Stomach (tissue), 9 donors: Measurements from ENCODE around the gene STARD8. TPM values are rescaled to one million over a fixed set of nuclear protein-coding genes. Genes with fewer than 3 reads are reported as not detected.
A peak's percentile ranks its signal among the peaks of the same experiment; 100 is the strongest.

ENCODE experiments used
- DNase-seq, 2 donors: peaks; one replicate each; pipeline versions ENCODE4 v3.0.0 to v3.0.0-alpha.2; 2013 to 2019
- H3K27ac ChIP-seq, 5 donors: fragments of 200-600 bp in 4 of 5; sonication (generic) in 4 of 5; one replicate each; pipeline ENCODE4 v1.5.1; 2013 to 2019; ENCODE audit warnings: mild to moderate bottlenecking in 1 of 5, moderate library complexity in 1 of 5
- H3K27me3 ChIP-seq, 3 donors: fragments of 200-600 bp; sonication (generic); one replicate each; pipeline ENCODE4 v1.5.1; 2017 to 2019; ENCODE audit warnings: mixed run types in 1 of 3
- H3K36me3 ChIP-seq, 4 donors: fragments of 200-600 bp; sonication (generic); 1 replicate in 3 of 4; 2 replicates in 1 of 4; pipeline ENCODE4 v1.5.1; 2016 to 2019
- H3K4me1 ChIP-seq, 4 donors: fragments of 200-600 bp; sonication (generic); one replicate each; pipeline ENCODE4 v1.5.1; 2016 to 2019
- H3K4me3 ChIP-seq, 4 donors: fragments of 200-600 bp; sonication (generic) in 3 of 4; one replicate each; pipeline ENCODE4 v1.5.1; 2016 to 2019; ENCODE audit warnings: mild to moderate bottlenecking in 1 of 4
- H3K9me3 ChIP-seq, 4 donors: fragments of 200-600 bp; sonication (generic); one replicate each; pipeline ENCODE4 v1.5.1; 2016 to 2019
- EP300 ChIP-seq: sonication (generic); formaldehyde crosslinking; IDR thresholded peaks from one replicate; pipeline ENCODE4 v1.6.1; 2017; ENCODE audit warnings: antibody characterized with exemption
- POLR2A ChIP-seq, 4 donors: fragments of 450-650 bp; IDR thresholded peaks; one replicate each; pipeline ENCODE4 v1.6.1; 2016; ENCODE audit warnings: antibody characterized with exemption in 4 of 4, control low read depth in 2 of 4, mild to moderate bottlenecking in 1 of 4, moderate library complexity in 1 of 4
- POLR2AphosphoS5 ChIP-seq, 3 donors: sonication (generic); formaldehyde crosslinking; IDR thresholded peaks; one replicate each; pipeline ENCODE4 v1.6.1; 2016; ENCODE audit warnings: antibody characterized with exemption in 3 of 3
- WGBS, 5 donors: extraction: QIAGEN DNeasy Blood & Tissue Kit in 3 of 5; methylation state at CpG; one replicate each; pipeline versions ENCODE4 v1.1.5 to v1.1.7; 2013 to 2018; 5-methylcytosine and 5-hydroxymethylcytosine counted together
- intact Hi-C: fragments of 100-400 bp; cut with DNase I; formaldehyde crosslinking; loops from one replicate; pipeline ENCODE4 v1.15.1; 2023; ENCODE audit warnings: low total_unique reads
- polyA plus RNA-seq, 3 donors: library from polyadenylated mRNA; stranded (reverse); fragments of 200-250 nt; gene quantifications; one replicate each; pipeline ENCODE4 v1.2.3, GENCODE V29; 2013
- total RNA-seq, 5 donors: library from RNA; depleted of rRNA; stranded (reverse); fragments of >200 nt; gene quantifications; one replicate each; pipeline versions ENCODE4 v1.1.0 to v1.2.3, GENCODE V29; 2014 to 2016
- TF ChIP-seq, protein P1 (sequence below), 7 experiments: fragments of 450-650 bp in 4 of 7; fragments of 200-600 bp in 3 of 7; sonication (generic) in 3 of 7; IDR thresholded peaks; one replicate each; pipeline ENCODE4 v1.5.1; 2016 to 2019; ENCODE audit warnings: antibody characterized with exemption in 7 of 7, control low read depth in 2 of 7, mild to moderate bottlenecking in 1 of 7
- donor health status: healthy with polysubstance abuse.
- donor health status: Bipolar disorder and iron deficiency.
- donor health status: healthy.

The STARD8 gene
- total and polyA plus RNA-seq, 8 donors: 0.93 to 7.4 (median 2.6) TPM

GRCh38 chrX:68699960-68700746, 52.7 kb downstream of the STARD8 start:
- 66 to 77% (median 72%) methylated on average over 4 to 7 of the region's 7 CpGs for WGBS, 5 donors
- no peaks in the 10 kb centered on the region for H3K27me3 ChIP-seq
- H3K4me3 ChIP-seq: no peak overlapping the region
- intact Hi-C loops: no loop called here
- TF ChIP-seq POLR2AphosphoS5 (IDR thresholded peaks at IDR 0.05) (no peak), EP300 (no peak), POLR2A (IDR thresholded peaks at IDR 0.05) (no peak)
- TF ChIP-seq, protein P1, sequence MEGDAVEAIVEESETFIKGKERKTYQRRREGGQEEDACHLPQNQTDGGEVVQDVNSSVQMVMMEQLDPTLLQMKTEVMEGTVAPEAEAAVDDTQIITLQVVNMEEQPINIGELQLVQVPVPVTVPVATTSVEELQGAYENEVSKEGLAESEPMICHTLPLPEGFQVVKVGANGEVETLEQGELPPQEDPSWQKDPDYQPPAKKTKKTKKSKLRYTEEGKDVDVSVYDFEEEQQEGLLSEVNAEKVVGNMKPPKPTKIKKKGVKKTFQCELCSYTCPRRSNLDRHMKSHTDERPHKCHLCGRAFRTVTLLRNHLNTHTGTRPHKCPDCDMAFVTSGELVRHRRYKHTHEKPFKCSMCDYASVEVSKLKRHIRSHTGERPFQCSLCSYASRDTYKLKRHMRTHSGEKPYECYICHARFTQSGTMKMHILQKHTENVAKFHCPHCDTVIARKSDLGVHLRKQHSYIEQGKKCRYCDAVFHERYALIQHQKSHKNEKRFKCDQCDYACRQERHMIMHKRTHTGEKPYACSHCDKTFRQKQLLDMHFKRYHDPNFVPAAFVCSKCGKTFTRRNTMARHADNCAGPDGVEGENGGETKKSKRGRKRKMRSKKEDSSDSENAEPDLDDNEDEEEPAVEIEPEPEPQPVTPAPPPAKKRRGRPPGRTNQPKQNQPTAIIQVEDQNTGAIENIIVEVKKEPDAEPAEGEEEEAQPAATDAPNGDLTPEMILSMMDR (IDR thresholded peaks at IDR 0.05): no peak
- H3K9me3 ChIP-seq: no peaks in the 10 kb centered on the region
- no peak for DNase-seq
- peak overlapping the region in 1 of 5 donors; percentile 43 for H3K27ac ChIP-seq
- H3K36me3 ChIP-seq: no peaks in the 10 kb centered on the region
- peaks cover 0 to 12% (median 3%) of the 10 kb centered on the region in 4 donors for H3K4me1 ChIP-seq

DNA sequence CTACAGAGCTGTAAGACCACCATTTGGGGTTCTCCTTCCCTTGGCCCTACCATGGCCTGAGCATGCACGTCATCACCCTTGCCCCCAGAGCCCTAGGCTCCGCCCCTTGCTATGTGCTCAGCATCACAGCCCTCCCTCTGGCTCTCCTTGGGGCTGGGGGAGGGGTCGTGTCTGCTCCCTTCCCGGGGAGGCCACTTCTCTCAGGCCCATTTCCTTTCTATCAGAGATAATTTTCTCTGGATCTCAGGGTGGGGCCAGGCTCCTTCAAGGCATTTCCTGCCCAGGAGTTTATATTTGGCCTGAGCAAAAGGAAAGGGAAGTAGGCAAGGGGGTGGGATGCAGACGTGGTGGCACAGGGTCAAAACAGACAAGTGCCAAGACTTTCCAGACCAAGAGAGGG, 55.9 kb downstream of the STARD8 start:
- WGBS, 5 donors: 28 to 48% (median 38%) methylated on average over 5 of the region's 5 CpGs
- H3K27ac ChIP-seq: peak overlapping the region in 1 of 5 donors; percentile 8

GRCh38 chrX:68703846-68704245, 56.4 kb downstream of the STARD8 start:
- H3K27me3 ChIP-seq: no peaks in the 10 kb centered on the region
- DNase-seq: no peak
- peak overlapping the region in 1 of 5 donors; percentile 8 for H3K27ac ChIP-seq
- intact Hi-C loops: no loop called here
- 58 to 92% (median 83%) methylated on average over 3 of the region's 3 CpGs for WGBS, 5 donors
- peaks cover 0 to 10% (median 0%) of the 10 kb centered on the region in 4 donors for H3K4me1 ChIP-seq
- no peaks in the 10 kb centered on the region for H3K9me3 ChIP-seq
- TF ChIP-seq EP300: no peak
- TF ChIP-seq POLR2AphosphoS5 (IDR thresholded peaks at IDR 0.05): no peak
- no peak for TF ChIP-seq POLR2A (IDR thresholded peaks at IDR 0.05)
- TF ChIP-seq, protein P1 (IDR thresholded peaks at IDR 0.05): no peak
- no peak overlapping the region for H3K4me3 ChIP-seq
- no peaks in the 10 kb centered on the region for H3K36me3 ChIP-seq

More for the DNA sequence above, 55.9 kb downstream of the STARD8 start:
- TF ChIP-seq, protein P1 (IDR thresholded peaks at IDR 0.05): no peak
- TF ChIP-seq POLR2AphosphoS5 (IDR thresholded peaks at IDR 0.05): no peak
- no peaks in the 10 kb centered on the region for H3K36me3 ChIP-seq
- DNase-seq: peak in 1 of 2 donors; percentile 7
- intact Hi-C loops: no loop called here
- no peaks in the 10 kb centered on the region for H3K9me3 ChIP-seq
- H3K27me3 ChIP-seq: no peaks in the 10 kb centered on the region
- peaks cover 0 to 10% (median 0%) of the 10 kb centered on the region in 4 donors for H3K4me1 ChIP-seq
- no peak overlapping the region for H3K4me3 ChIP-seq

GRCh38 chrX:68705986-68706385, 58.5 kb downstream of the STARD8 start:
- H3K27me3 ChIP-seq: no peaks in the 10 kb centered on the region
- intact Hi-C loops: no loop called here
- no peak overlapping the region for H3K27ac ChIP-seq
- H3K4me3 ChIP-seq: no peak overlapping the region
- DNase-seq: no peak
- no peaks in the 10 kb centered on the region for H3K36me3 ChIP-seq
- H3K9me3 ChIP-seq: no peaks in the 10 kb centered on the region
- H3K4me1 ChIP-seq: peaks cover 0 to 5% (median 0%) of the 10 kb centered on the region in 4 donors
- WGBS, 5 donors: 75 to 82% (median 77%) methylated on average over 5 of the region's 5 CpGs; no CpG with 5 or more reads in 2 of the 5 donors
- TF ChIP-seq POLR2AphosphoS5 (IDR thresholded peaks at IDR 0.05) (no peak), POLR2A (IDR thresholded peaks at IDR 0.05) (no peak), EP300 (no peak)
- TF ChIP-seq, protein P1 (IDR thresholded peaks at IDR 0.05): no peak
